Nasal cavity respiratory epithelium epithelial cell of viscerocranial mucosa (primary cell): ENCODE results near the gene HLA-DMA. TPM values are rescaled to one million over a fixed set of nuclear protein-coding genes. Genes with fewer than 3 reads are reported as not detected.

Source experiments
- total RNA-seq: library from RNA; depleted of rRNA; stranded (reverse); fragments of >200 nt; gene quantifications from 2 replicates; pipeline ENCODE4 v1.2.3, GENCODE V29; 2014

Gene HLA-DMA
- 0.68 and 2.4 TPM in 2 replicates for total RNA-seq

GRCh38 chr6:32952817-32953739, at the start of gene HLA-DMA:
Gene HLA-DMA (minus strand): TSS chr6:32953097. CDS start chr6:32953036, 61 bp downstream.

GRCh38 chr6:32968093-32968866, 15.4 kb upstream of the HLA-DMA start, which contains the start of gene BRD2:
Gene BRD2 (plus strand): TSS chr6:32968594. CDS start chr6:32972899, 4,305 bp downstream.

DNA sequence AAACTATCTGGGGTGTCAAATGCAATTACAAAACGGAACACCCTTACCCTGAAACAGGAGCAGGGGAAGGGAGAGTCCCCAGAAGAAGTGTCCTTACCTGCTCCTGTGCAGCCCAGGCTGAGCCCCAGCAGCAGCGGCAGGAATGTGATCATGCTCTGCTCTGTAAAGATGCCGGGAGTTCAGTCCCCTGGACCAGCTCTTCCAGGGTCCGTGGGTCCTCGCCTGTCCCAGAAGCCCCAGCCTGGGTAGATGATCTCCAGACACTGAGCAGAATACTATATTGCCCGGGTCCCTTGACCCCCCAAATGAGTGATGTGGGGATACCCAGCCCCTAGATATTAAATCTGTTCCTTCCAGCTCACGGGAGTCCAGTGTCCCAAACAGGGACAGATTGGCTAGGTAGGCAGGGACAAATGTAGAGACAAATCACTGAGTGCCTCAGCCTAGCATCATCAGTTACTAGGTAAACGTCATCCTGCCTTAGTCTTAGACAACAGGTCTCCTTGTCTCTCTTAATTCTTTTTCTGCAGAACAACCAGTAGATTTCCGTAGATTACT, 12.2 kb downstream of the HLA-DMA start, which contains the start of gene HLA-DMB:
Gene HLA-DMB (minus strand): TSS at position 373 of the 558 bp plus-strand sequence. CDS start 221 bp downstream, at position 152.

Other genes starting within 250 kb of the HLA-DMA start
- not detected in 2 replicates for gene HLA-DQA2, start 211.7 kb downstream of the HLA-DMA start, total RNA-seq
- gene HLA-DQB2, start 189.6 kb downstream of the HLA-DMA start, total RNA-seq, result not detected in 2 replicates
- gene HLA-DOB, start 136.1 kb downstream of the HLA-DMA start, total RNA-seq, result 1.0 and 1.1 TPM in 2 replicates
- 23.6 and 66.8 TPM in 2 replicates for gene TAP2, start 114.4 kb downstream of the HLA-DMA start, total RNA-seq
- gene PSMB8, start 109.0 kb downstream of the HLA-DMA start, total RNA-seq, result 12.6 and 29.1 TPM in 2 replicates
- gene TAP1, start 99.4 kb downstream of the HLA-DMA start, total RNA-seq, result 48.9 and 63.9 TPM in 2 replicates
- 1.4 and 8.9 TPM in 2 replicates for gene PSMB9, start 98.9 kb downstream of the HLA-DMA start, total RNA-seq
- gene HLA-DMB, start 12.1 kb downstream of the HLA-DMA start, total RNA-seq, result 0.71 TPM in 1 of 2 replicates, not detected in the other
- 95.7 and 134 TPM in 2 replicates for gene BRD2, start 15.5 kb upstream of the HLA-DMA start, total RNA-seq
- gene HLA-DOA, start 56.5 kb upstream of the HLA-DMA start, total RNA-seq, result 0.07 TPM in 1 of 2 replicates, not detected in the other
- 0.14 TPM in 1 of 2 replicates, not detected in the other for gene HLA-DPA1, start 120.6 kb upstream of the HLA-DMA start, total RNA-seq
- gene HLA-DPB1, start 122.9 kb upstream of the HLA-DMA start, total RNA-seq, result not detected in 2 replicates
- under 0.01 and 0.36 TPM in 2 replicates for gene COL11A2, start 239.4 kb upstream of the HLA-DMA start, total RNA-seq
- gene RXRB, start 247.6 kb upstream of the HLA-DMA start, total RNA-seq, result 16.1 and 21.8 TPM in 2 replicates
- gene SLC39A7, start 247.8 kb upstream of the HLA-DMA start, total RNA-seq, result 66.9 and 118 TPM in 2 replicates